ENCODE results near the gene ACAD8.

Gene ACAD8

DNA sequence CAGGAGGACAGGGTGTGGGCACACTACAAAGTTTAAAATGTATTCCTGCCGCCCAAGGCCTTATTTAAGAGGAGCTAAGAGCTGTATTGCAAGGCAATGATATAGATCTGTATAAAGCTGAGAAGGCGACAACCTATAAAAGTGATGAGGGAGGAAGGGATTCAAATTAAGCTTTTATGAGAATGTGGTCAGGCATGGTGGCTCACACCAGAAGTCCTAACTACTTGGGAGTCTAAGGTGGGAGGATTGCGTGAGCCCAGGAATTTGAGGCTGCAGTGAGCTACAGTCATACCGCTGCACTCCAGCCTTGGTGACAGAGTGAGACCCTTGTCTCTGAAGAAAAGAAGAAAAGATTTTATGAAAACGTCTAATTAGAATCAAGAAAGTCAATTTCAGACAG lies 13.1 kb downstream of the ACAD8 start:
- Histone ChIP-seq H3K27ac (ENCODE audit: low read depth in 2 of 2, low read length in 2 of 2) (no peak overlapping the region), H3K27me3 (ENCODE audit: control insufficient read depth in 2 of 2, insufficient read depth in 2 of 2, low read length in 2 of 2) (peaks cover 0 to 2% of the 10 kb centered on the region in 2 donors), H3K4me3 (ENCODE audit: low read length in 2 of 2) (no peak overlapping the region), H3K9me3 (ENCODE audit: control insufficient read depth in 2 of 2, low read length in 2 of 2) (no peaks in the 10 kb centered on the region), H3K36me3 (ENCODE audit: control insufficient read depth in 2 of 2, insufficient read depth in 2 of 2, low read length in 2 of 2) (peaks cover 17 to 18% of the 10 kb centered on the region in 2 donors), H3K4me1 (ENCODE audit: control insufficient read depth in 2 of 2, insufficient read depth in 2 of 2, low read length in 2 of 2) (peaks cover 0 to 8% of the 10 kb centered on the region in 2 donors), H3K9ac (ENCODE audit: low read depth in 1 of 2, low read length in 2 of 2) (no peak overlapping the region)

DNA sequence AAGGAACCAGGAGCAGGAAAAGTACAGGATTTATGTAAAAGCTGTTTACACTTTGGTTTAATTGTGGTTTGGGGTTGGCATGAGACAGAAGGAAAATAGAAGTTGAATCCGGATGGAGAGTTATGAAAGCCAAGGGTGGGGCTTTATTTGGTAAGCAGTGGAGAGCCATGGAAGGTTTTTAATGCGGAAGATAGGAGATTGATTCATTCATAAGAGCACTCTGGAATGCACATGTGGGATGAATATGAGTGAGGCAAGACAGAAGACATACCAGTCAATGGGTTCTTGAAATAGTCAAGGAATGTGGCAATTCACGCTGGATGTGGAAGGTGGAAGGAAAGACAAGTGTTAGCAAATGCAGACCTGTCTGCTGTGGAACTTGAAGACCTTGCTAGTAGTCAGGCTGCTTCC lies 13.5 kb downstream of the ACAD8 start:
- Histone ChIP-seq H3K4me3 (ENCODE audit: low read length in 2 of 2) (no peak overlapping the region), H3K27me3 (ENCODE audit: control insufficient read depth in 2 of 2, insufficient read depth in 2 of 2, low read length in 2 of 2) (peaks cover 0 to 6% of the 10 kb centered on the region in 2 donors), H3K36me3 (ENCODE audit: control insufficient read depth in 2 of 2, insufficient read depth in 2 of 2, low read length in 2 of 2) (peaks cover 13 to 14% of the 10 kb centered on the region in 2 donors), H3K27ac (ENCODE audit: low read depth in 2 of 2, low read length in 2 of 2) (no peak overlapping the region), H3K9ac (ENCODE audit: low read depth in 1 of 2, low read length in 2 of 2) (no peak overlapping the region), H3K9me3 (ENCODE audit: control insufficient read depth in 2 of 2, low read length in 2 of 2) (no peaks in the 10 kb centered on the region), H3K4me1 (ENCODE audit: control insufficient read depth in 2 of 2, insufficient read depth in 2 of 2, low read length in 2 of 2) (peaks cover 0 to 8% of the 10 kb centered on the region in 2 donors)

DNA sequence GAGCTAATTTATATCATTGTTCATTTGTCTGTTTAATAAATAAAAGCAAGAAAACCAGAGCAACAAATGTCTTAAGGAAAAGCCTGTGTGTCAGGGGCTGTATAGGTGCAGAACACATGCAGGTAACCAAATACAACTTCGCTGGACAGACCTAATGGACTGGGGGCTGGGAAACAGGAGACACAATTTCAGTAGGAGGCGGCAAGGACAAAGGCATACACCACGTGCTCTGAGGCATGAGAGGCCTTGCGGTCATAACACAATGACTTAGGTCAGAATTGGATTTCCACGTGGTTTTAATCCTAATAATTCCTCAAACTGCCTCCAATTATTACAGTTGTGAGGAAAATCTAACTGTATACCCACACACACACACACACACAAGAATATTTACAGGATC lies 14.1 kb downstream of the ACAD8 start:
- no peak overlapping the region for H3K4me3 ChIP-seq (ENCODE audit: low read length in 2 of 2)
- H3K9me3 ChIP-seq (ENCODE audit: control insufficient read depth in 2 of 2, low read length in 2 of 2): no peaks in the 10 kb centered on the region
- H3K36me3 ChIP-seq (ENCODE audit: control insufficient read depth in 2 of 2, insufficient read depth in 2 of 2, low read length in 2 of 2): peaks cover 8 to 10% of the 10 kb centered on the region in 2 donors
- peaks cover 0 to 6% of the 10 kb centered on the region in 2 donors for H3K27me3 ChIP-seq (ENCODE audit: control insufficient read depth in 2 of 2, insufficient read depth in 2 of 2, low read length in 2 of 2)
- no peak overlapping the region for H3K27ac ChIP-seq (ENCODE audit: low read depth in 2 of 2, low read length in 2 of 2)
- H3K4me1 ChIP-seq (ENCODE audit: control insufficient read depth in 2 of 2, insufficient read depth in 2 of 2, low read length in 2 of 2): peaks cover 0 to 8% of the 10 kb centered on the region in 2 donors
- H3K9ac ChIP-seq (ENCODE audit: low read depth in 1 of 2, low read length in 2 of 2): no peak overlapping the region

DNA sequence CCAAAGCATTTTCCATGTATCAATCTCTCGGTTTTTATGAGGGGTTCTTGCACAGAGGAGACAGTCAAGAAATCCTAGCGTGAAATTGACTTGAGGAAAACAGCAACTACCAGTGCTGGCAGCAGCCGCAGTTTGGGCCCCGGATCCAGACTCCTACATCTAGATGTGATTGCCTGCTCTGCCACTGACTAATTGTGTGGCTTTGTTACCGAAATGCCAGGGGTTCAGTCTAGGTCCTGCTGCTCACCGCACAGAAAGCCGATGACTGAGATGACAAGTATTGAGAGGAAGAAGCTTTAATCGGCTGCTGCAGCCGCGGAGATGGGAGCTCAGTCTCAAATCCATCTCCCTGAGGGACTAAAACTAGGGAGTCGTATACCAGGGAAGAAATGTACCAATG lies 14.6 kb downstream of the ACAD8 start:
- no peaks in the 10 kb centered on the region for H3K9me3 ChIP-seq (ENCODE audit: control insufficient read depth in 2 of 2, low read length in 2 of 2)
- peaks cover 0 to 6% of the 10 kb centered on the region in 2 donors for H3K27me3 ChIP-seq (ENCODE audit: control insufficient read depth in 2 of 2, insufficient read depth in 2 of 2, low read length in 2 of 2)
- peaks cover 4 to 5% of the 10 kb centered on the region in 2 donors for H3K36me3 ChIP-seq (ENCODE audit: control insufficient read depth in 2 of 2, insufficient read depth in 2 of 2, low read length in 2 of 2)
- H3K27ac ChIP-seq (ENCODE audit: low read depth in 2 of 2, low read length in 2 of 2): no peak overlapping the region
- no peak overlapping the region for H3K9ac ChIP-seq (ENCODE audit: low read depth in 1 of 2, low read length in 2 of 2)
- H3K4me3 ChIP-seq (ENCODE audit: low read length in 2 of 2): no peak overlapping the region
- peaks cover 0 to 8% of the 10 kb centered on the region in 2 donors for H3K4me1 ChIP-seq (ENCODE audit: control insufficient read depth in 2 of 2, insufficient read depth in 2 of 2, low read length in 2 of 2)

DNA sequence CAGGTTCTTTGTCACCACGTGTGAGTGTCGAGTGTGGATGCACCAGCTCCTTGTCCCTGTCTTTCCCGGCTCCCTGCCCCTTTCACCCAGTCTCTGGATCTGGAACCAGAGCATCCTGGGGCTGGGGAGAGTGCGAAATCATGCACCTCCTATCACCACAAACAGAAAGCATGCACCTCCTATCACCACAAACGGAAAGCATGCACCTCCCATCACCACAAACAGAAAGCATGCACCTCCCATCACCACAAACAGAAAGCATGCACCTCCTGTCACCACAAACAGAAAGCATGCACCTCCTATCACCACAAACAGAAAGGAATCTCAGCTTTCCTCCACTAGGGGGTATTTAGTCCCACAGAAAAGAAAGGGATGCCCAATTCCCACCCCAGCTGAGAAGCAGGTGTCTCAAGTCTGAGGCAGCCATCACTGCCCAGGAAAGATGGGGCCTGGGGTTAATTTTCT lies 16.9 kb downstream of the ACAD8 start:
- H3K36me3 ChIP-seq (ENCODE audit: control insufficient read depth in 2 of 2, insufficient read depth in 2 of 2, low read length in 2 of 2): no peaks in the 10 kb centered on the region
- H3K9me3 ChIP-seq (ENCODE audit: control insufficient read depth in 2 of 2, low read length in 2 of 2): no peaks in the 10 kb centered on the region
- peaks cover 0 to 8% of the 10 kb centered on the region in 2 donors for H3K4me1 ChIP-seq (ENCODE audit: control insufficient read depth in 2 of 2, insufficient read depth in 2 of 2, low read length in 2 of 2)
- H3K9ac ChIP-seq (ENCODE audit: low read depth in 1 of 2, low read length in 2 of 2): no peak overlapping the region
- H3K4me3 ChIP-seq (ENCODE audit: low read length in 2 of 2): no peak overlapping the region
- H3K27me3 ChIP-seq (ENCODE audit: control insufficient read depth in 2 of 2, insufficient read depth in 2 of 2, low read length in 2 of 2): peaks cover 11 to 18% of the 10 kb centered on the region in 2 donors
- no peak overlapping the region for H3K27ac ChIP-seq (ENCODE audit: low read depth in 2 of 2, low read length in 2 of 2)

DNA sequence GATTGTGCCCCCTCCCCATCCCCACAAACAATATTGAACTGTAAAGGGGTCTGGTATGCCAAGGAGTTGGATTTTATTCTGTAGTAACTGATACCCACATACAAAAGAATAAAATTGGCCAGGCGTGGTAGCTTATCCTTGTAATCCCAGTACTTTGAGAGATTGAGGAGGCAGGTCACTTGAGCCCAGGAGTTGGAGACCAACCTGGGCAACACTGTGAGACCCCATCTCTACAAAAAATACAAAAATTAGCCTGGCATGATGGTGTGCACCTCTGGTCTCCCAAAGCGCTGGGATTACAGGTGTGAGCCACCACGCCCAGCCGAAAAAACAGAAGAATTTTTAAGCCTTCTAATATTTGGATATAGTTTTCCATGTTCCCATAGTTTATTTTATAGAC lies 18.6 kb downstream of the ACAD8 start:
- no peak overlapping the region for H3K9ac ChIP-seq (ENCODE audit: low read depth in 1 of 2, low read length in 2 of 2)
- H3K4me3 ChIP-seq (ENCODE audit: low read length in 2 of 2): no peak overlapping the region
- H3K27ac ChIP-seq (ENCODE audit: low read depth in 2 of 2, low read length in 2 of 2): no peak overlapping the region
- peaks cover 24 to 25% of the 10 kb centered on the region in 2 donors for H3K27me3 ChIP-seq (ENCODE audit: control insufficient read depth in 2 of 2, insufficient read depth in 2 of 2, low read length in 2 of 2)
- no peaks in the 10 kb centered on the region for H3K36me3 ChIP-seq (ENCODE audit: control insufficient read depth in 2 of 2, insufficient read depth in 2 of 2, low read length in 2 of 2)
- H3K9me3 ChIP-seq (ENCODE audit: control insufficient read depth in 2 of 2, low read length in 2 of 2): no peaks in the 10 kb centered on the region
- H3K4me1 ChIP-seq (ENCODE audit: control insufficient read depth in 2 of 2, insufficient read depth in 2 of 2, low read length in 2 of 2): peaks cover 4 to 6% of the 10 kb centered on the region in 2 donors

DNA sequence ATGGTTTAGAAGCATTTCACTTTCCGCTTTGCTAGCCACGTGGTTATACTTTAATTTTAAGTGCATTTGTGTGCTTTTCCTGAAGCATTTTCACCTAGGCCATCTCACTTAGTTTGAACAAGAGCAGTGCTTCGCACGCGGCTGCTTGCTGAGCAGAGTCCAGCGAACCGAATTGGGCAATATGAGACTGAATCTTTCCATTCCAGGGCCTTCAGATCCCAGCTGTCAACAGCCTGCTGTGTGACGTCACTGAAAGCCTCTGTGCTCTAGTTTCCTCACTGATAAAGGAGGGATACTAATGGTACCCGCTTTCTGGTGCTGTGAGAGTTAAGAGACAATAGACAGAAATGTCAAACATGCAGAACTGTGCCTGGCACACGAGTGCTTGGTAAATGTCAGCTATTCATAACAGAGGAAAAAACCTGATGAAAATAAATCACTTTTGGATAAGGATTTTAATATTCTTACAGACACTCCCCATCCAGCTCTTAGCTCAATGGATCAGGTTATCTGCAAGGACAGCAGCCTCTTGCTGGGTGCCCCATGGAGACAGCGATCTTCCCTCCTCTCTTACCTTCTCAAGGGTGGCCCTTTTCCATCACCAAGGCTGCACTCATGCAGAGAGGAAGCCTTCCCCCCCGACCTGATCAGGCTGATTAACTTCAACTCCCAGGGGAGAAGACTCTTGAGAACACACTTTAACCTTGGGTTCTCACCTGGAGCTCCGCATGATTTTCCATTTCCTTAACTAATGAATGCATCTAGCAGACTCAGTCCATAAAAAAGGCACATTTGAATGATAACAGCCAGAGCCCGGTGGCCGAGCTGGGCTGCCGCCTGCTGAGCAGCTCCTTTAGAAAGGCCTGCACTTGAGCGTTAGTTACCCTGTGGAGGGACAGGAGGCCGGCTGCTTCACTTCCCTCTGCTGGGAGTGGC lies 19.3 kb downstream of the ACAD8 start:
- Histone ChIP-seq H3K36me3 (ENCODE audit: control insufficient read depth in 2 of 2, insufficient read depth in 2 of 2, low read length in 2 of 2) (no peaks in the 10 kb centered on the region), H3K9me3 (ENCODE audit: control insufficient read depth in 2 of 2, low read length in 2 of 2) (no peaks in the 10 kb centered on the region), H3K27me3 (ENCODE audit: control insufficient read depth in 2 of 2, insufficient read depth in 2 of 2, low read length in 2 of 2) (peaks cover 28 to 32% of the 10 kb centered on the region in 2 donors), H3K4me3 (ENCODE audit: low read length in 2 of 2) (no peak overlapping the region), H3K9ac (ENCODE audit: low read depth in 1 of 2, low read length in 2 of 2) (no peak overlapping the region), H3K4me1 (ENCODE audit: control insufficient read depth in 2 of 2, insufficient read depth in 2 of 2, low read length in 2 of 2) (peaks cover 4 to 5% of the 10 kb centered on the region in 2 donors), H3K27ac (ENCODE audit: low read depth in 2 of 2, low read length in 2 of 2) (no peak overlapping the region)

DNA sequence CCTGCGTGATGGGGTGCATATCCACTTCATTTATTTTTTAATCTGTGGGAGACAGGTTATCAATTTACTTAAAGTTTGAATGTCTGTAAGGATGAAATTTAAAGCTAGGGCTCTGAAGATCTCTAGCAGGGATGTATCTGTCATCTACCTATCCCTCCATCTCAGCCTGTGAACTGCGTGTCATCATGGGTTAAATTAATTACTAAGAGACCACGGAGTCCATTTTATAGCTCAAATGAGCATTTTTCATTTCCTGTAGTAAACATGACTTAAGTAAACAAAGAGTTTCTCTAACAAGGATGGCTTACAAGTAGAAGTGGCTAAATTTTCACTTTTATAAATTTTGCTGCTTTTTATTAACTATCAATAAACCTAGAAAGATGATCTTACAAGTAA lies 19.9 kb downstream of the ACAD8 start:
- Histone ChIP-seq H3K9me3 (ENCODE audit: control insufficient read depth in 2 of 2, low read length in 2 of 2) (peaks cover 0 to under 1% of the 10 kb centered on the region in 2 donors), H3K27me3 (ENCODE audit: control insufficient read depth in 2 of 2, insufficient read depth in 2 of 2, low read length in 2 of 2) (peaks cover 34 to 37% of the 10 kb centered on the region in 2 donors), H3K4me1 (ENCODE audit: control insufficient read depth in 2 of 2, insufficient read depth in 2 of 2, low read length in 2 of 2) (peaks cover 4 to 5% of the 10 kb centered on the region in 2 donors), H3K4me3 (ENCODE audit: low read length in 2 of 2) (no peak overlapping the region), H3K27ac (ENCODE audit: low read depth in 2 of 2, low read length in 2 of 2) (no peak overlapping the region), H3K9ac (ENCODE audit: low read depth in 1 of 2, low read length in 2 of 2) (no peak overlapping the region), H3K36me3 (ENCODE audit: control insufficient read depth in 2 of 2, insufficient read depth in 2 of 2, low read length in 2 of 2) (no peaks in the 10 kb centered on the region)

DNA sequence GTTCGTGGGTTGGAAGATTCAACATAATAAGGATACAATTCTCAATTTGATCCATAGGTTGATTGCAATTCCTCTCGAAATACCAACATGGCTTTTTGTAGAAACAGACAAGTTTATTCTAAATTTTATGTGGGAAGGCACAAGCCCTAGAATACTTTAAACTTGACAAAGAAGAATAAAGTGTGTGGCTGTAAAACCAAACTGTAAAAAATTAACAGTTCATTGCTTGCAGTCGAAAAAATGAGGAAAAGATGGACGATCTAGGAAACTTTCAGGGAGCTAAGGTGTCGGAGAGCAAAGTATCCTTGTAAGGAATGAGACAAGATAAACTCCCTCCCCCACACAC lies 21.8 kb downstream of the ACAD8 start:
- H3K36me3 ChIP-seq (ENCODE audit: control insufficient read depth in 2 of 2, insufficient read depth in 2 of 2, low read length in 2 of 2): no peaks in the 10 kb centered on the region
- H3K27me3 ChIP-seq (ENCODE audit: control insufficient read depth in 2 of 2, insufficient read depth in 2 of 2, low read length in 2 of 2): peaks cover 39 to 40% of the 10 kb centered on the region in 2 donors
- H3K4me1 ChIP-seq (ENCODE audit: control insufficient read depth in 2 of 2, insufficient read depth in 2 of 2, low read length in 2 of 2): peaks cover 4 to 5% of the 10 kb centered on the region in 2 donors
- no peak overlapping the region for H3K4me3 ChIP-seq (ENCODE audit: low read length in 2 of 2)
- no peak overlapping the region for H3K27ac ChIP-seq (ENCODE audit: low read depth in 2 of 2, low read length in 2 of 2)
- no peak overlapping the region for H3K9ac ChIP-seq (ENCODE audit: low read depth in 1 of 2, low read length in 2 of 2)
- peaks cover 0 to 2% of the 10 kb centered on the region in 2 donors for H3K9me3 ChIP-seq (ENCODE audit: control insufficient read depth in 2 of 2, low read length in 2 of 2)

DNA sequence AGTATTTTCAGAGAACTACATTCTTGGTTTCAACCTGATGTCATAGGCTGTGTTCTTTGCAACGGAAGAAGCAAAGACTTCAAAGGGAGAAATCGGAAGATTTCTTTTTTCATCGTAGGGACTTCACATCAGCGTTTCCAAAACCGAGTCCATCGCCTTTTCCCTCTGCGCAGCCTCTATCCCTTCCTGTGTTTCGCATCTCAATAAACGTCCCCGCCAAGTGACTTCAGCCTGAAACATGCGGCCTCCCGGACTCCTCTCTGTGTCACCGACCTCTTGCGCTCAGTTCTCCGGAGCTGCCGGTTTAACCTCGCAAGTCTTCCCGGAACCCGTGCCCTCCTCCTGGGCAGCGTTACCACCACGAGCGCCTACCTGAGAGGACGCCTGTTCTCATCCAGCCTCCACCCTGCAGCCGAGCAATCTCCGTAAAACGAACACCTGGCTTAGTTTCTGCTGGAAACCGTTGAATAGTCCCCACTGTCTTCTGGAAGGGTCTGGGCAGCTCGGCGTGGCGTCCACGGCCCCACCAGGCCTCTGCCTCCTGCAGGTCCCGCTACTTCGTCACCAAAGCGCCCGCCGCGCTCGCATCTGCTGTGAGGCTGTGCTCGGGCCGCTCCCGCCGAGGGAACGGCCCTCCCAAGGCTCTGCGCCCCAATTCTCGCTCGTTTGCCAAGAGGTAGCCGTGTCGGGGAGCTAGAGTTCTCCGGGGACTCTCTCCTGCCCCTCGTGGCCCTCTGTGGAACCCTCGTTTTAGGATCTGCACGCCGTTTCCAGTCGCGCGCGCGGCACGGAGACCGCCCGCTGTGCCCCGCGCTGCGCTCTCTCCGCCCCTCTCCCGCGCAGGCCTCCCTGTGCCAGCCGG lies 22.4 kb downstream of the ACAD8 start, which contains the start of gene GLB1L3:
Gene GLB1L3, plus strand, starts transcription at position 846 of the 862 bp plus-strand sequence. CDS start 362 bp downstream, outside the sequence.
- no peak within 1 kb of the TSS for H3K27ac ChIP-seq (ENCODE audit: low read depth in 2 of 2, low read length in 2 of 2)

More for the DNA sequence above, 22.4 kb downstream of the ACAD8 start, which contains the start of gene GLB1L3:
- Histone ChIP-seq H3K4me1 (ENCODE audit: control insufficient read depth in 2 of 2, insufficient read depth in 2 of 2, low read length in 2 of 2) (peaks cover 4 to 5% of the 10 kb centered on the region in 2 donors), H3K9me3 (ENCODE audit: control insufficient read depth in 2 of 2, low read length in 2 of 2) (peaks cover 0 to 2% of the 10 kb centered on the region in 2 donors), H3K9ac (ENCODE audit: low read depth in 1 of 2, low read length in 2 of 2) (no peak within 1 kb of the TSS), H3K36me3 (ENCODE audit: control insufficient read depth in 2 of 2, insufficient read depth in 2 of 2, low read length in 2 of 2) (no peaks in the 10 kb centered on the region), H3K4me3 (ENCODE audit: low read length in 2 of 2) (peak within 1 kb of the TSS; percentile 35 to 61), H3K27me3 (ENCODE audit: control insufficient read depth in 2 of 2, insufficient read depth in 2 of 2, low read length in 2 of 2) (peaks cover 42% of the 10 kb centered on the region in 2 donors)
